ENCODE data around the gene C16orf78. TPM values are rescaled to one million over a fixed set of nuclear protein-coding genes. Genes with fewer than 3 reads are reported as not detected.

Gene C16orf78
- total and polyA plus RNA-seq, 2 experiments from 2014 or later, result not detected

GRCh38 chr16:49424961-49425360 lies 51.4 kb downstream of the C16orf78 start:
- Histone ChIP-seq H4K20me1 (ENCODE audit: insufficient read depth, poor library complexity, severe bottlenecking) (no peaks in the 10 kb centered on the region), H3K9me2 (replicated peaks; ENCODE audit: insufficient read depth) (no peaks in the 10 kb centered on the region), H2AFZ (no peak overlapping the region), H3K9me3 (ENCODE audit: low read depth) (no peaks in the 10 kb centered on the region), H3K79me2 (no peaks in the 10 kb centered on the region), H3K27ac (no peak overlapping the region), H3K36me3 (replicated peaks; ENCODE audit: insufficient read depth, low read depth) (no peaks in the 10 kb centered on the region), H3K27me3 (no peaks in the 10 kb centered on the region), H3K4me3 (no peak overlapping the region), H3K4me2 (no peak overlapping the region), H3K4me1 (ENCODE audit: insufficient read depth) (no peaks in the 10 kb centered on the region)
- DNase-seq (ENCODE audit: low spot score), result no peak
- WGBS (ENCODE audit: low lambda C conversion rate, missing lambda C conversion rate), result 96% methylated on average over 6 of the region's 6 CpGs
- TF ChIP-seq EZH2phosphoT487 (IDR thresholded peaks at IDR 0.05; ENCODE audit: low read depth, severe bottlenecking, unreplicated experiment), result no peak

GRCh38 chr16:49427771-49428170 lies 54.2 kb downstream of the C16orf78 start:
- no peaks in the 10 kb centered on the region for H3K36me3 ChIP-seq (replicated peaks; ENCODE audit: insufficient read depth, low read depth)

GRCh38 chr16:49428808-49429207 lies 55.2 kb downstream of the C16orf78 start:
- no peaks in the 10 kb centered on the region for H3K4me1 ChIP-seq (ENCODE audit: insufficient read depth)
- H3K9me3 ChIP-seq (ENCODE audit: low read depth), result no peaks in the 10 kb centered on the region
- H3K4me2 ChIP-seq, result no peak overlapping the region
- no peaks in the 10 kb centered on the region for H4K20me1 ChIP-seq (ENCODE audit: insufficient read depth, poor library complexity, severe bottlenecking)
- TF ChIP-seq EZH2phosphoT487 (IDR thresholded peaks at IDR 0.05; ENCODE audit: low read depth, severe bottlenecking, unreplicated experiment), result no peak
- no peak for TF ChIP-seq EZH2 (IDR thresholded peaks at IDR 0.05; ENCODE audit: borderline replicate concordance)
- TF ChIP-seq CTCF (IDR thresholded peaks at IDR 0.05; ENCODE audit: poor library complexity), result no peak
- no peak overlapping the region for H3K27ac ChIP-seq
- no peak for DNase-seq (ENCODE audit: low spot score)
- no peak overlapping the region for H2AFZ ChIP-seq
- H3K36me3 ChIP-seq (replicated peaks; ENCODE audit: insufficient read depth, low read depth), result no peaks in the 10 kb centered on the region
- H3K27me3 ChIP-seq, result no peaks in the 10 kb centered on the region
- WGBS (ENCODE audit: low lambda C conversion rate, missing lambda C conversion rate), result 93% methylated on average over 2 of the region's 2 CpGs
- H3K79me2 ChIP-seq, result no peaks in the 10 kb centered on the region
- H3K9me2 ChIP-seq (replicated peaks; ENCODE audit: insufficient read depth), result no peaks in the 10 kb centered on the region
- H3K4me3 ChIP-seq, result no peak overlapping the region

More at GRCh38 chr16:49427771-49428170, 54.2 kb downstream of the C16orf78 start:
- Histone ChIP-seq H3K79me2 (no peaks in the 10 kb centered on the region), H3K9me3 (ENCODE audit: low read depth) (no peaks in the 10 kb centered on the region), H3K4me1 (ENCODE audit: insufficient read depth) (no peaks in the 10 kb centered on the region), H3K4me2 (no peak overlapping the region), H3K4me3 (no peak overlapping the region), H2AFZ (no peak overlapping the region), H4K20me1 (ENCODE audit: insufficient read depth, poor library complexity, severe bottlenecking) (no peaks in the 10 kb centered on the region), H3K27ac (no peak overlapping the region), H3K9me2 (replicated peaks; ENCODE audit: insufficient read depth) (no peaks in the 10 kb centered on the region), H3K27me3 (no peaks in the 10 kb centered on the region)
- 94% methylated on average over 4 of the region's 4 CpGs for WGBS (ENCODE audit: low lambda C conversion rate, missing lambda C conversion rate)
- TF ChIP-seq CTCF (IDR thresholded peaks at IDR 0.05; ENCODE audit: poor library complexity), result no peak
- TF ChIP-seq EZH2 (IDR thresholded peaks at IDR 0.05; ENCODE audit: borderline replicate concordance), result no peak
- TF ChIP-seq EZH2phosphoT487 (IDR thresholded peaks at IDR 0.05; ENCODE audit: low read depth, severe bottlenecking, unreplicated experiment), result no peak
- no peak for DNase-seq (ENCODE audit: low spot score)

GRCh38 chr16:49431040-49431439 lies 57.4 kb downstream of the C16orf78 start:
- 84% methylated on average over 9 of the region's 9 CpGs for WGBS (ENCODE audit: low lambda C conversion rate, missing lambda C conversion rate)
- Histone ChIP-seq H3K79me2 (no peaks in the 10 kb centered on the region), H3K27ac (no peak overlapping the region), H3K9me2 (replicated peaks; ENCODE audit: insufficient read depth) (no peaks in the 10 kb centered on the region), H3K4me1 (ENCODE audit: insufficient read depth) (no peaks in the 10 kb centered on the region), H3K9me3 (ENCODE audit: low read depth) (no peaks in the 10 kb centered on the region), H3K36me3 (replicated peaks; ENCODE audit: insufficient read depth, low read depth) (no peaks in the 10 kb centered on the region), H3K4me2 (no peak overlapping the region), H2AFZ (no peak overlapping the region), H3K27me3 (no peaks in the 10 kb centered on the region), H4K20me1 (ENCODE audit: insufficient read depth, poor library complexity, severe bottlenecking) (no peaks in the 10 kb centered on the region), H3K4me3 (no peak overlapping the region)
- DNase-seq (ENCODE audit: low spot score), result no peak
- TF ChIP-seq CTCF (IDR thresholded peaks at IDR 0.05; ENCODE audit: poor library complexity) (no peak), EZH2 (IDR thresholded peaks at IDR 0.05; ENCODE audit: borderline replicate concordance) (no peak), EZH2phosphoT487 (IDR thresholded peaks at IDR 0.05; ENCODE audit: low read depth, severe bottlenecking, unreplicated experiment) (no peak)
